CD4-positive, alpha-beta T cell treated with Interferon gamma for 1 hour (primary cell): ENCODE data around the gene CHFR.
"Not testable (repeated sequence)": the region's sequence is repeated elsewhere in the genome, so short reads cannot be mapped to it uniquely, and the experiment has no call there.

Experiments used
- DNase-seq: peaks from one replicate; pipeline ENCODE4 v3.0.0-alpha.2; 2020

Gene CHFR

GRCh38 chr12:132838410-132839080 lies 48.9 kb downstream of the CHFR start:
- no peak for DNase-seq

DNA sequence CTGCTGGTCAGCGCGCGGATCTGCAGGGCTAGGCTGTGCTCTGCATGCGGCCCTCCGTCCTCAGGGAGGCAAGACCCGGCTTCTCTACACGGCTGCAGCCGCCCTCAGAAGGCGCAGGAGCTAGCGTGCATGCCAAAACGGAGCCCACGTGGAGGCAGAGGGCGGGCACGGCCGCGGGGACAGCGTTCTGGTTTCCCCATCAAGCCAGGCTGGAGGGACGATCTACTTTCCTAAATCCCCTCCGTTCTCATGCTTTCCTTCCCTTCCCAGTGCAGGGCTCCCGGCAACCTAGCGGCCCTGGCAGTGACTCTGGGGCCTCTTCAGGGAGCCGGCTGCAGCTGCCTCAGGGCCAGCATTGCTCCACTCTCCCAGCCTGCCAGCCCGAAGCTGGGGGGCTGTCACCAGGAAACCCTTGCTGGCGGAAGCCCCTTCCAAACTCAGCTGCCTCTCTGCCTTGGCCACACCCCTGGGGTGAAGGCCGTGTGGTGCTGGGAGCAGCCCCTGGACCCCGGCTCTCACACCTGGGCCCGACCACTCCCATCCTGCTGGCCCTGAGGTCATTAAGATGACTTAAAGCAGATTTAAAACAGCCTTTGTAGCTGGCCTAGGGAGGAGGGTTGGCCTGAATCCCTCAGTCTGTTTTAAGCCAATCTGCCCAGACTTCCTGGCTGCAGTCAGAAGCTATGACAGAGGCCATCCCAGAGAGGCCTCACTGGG lies 49.6 kb downstream of the CHFR start:
- DNase-seq, result no peak

DNA sequence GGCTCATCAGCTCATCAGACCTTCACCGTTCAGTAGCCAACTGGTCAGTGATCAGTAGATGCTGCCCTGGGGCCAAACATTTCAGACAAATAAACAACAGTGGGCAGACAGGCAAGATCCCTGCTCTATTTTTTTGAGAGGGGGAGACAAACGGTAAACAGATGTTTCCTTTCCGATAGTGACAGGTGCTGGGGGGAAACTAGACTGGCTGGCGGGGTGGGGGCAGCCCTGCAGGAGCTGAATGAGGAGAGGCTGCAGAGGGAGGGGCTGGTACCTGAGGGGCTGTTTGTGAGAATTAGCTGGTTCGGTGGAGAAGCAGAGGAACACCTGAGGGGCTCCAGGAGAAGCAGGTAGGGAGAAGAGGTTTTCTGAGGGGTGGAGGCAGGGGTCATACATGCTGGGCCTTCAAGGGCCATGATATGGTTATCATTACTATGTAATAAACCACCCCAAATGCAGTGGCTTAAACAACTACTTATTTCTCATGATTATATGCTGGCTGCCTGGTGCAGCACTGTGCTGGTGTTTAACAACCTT lies 50.5 kb downstream of the CHFR start:
- DNase-seq, result no peak

DNA sequence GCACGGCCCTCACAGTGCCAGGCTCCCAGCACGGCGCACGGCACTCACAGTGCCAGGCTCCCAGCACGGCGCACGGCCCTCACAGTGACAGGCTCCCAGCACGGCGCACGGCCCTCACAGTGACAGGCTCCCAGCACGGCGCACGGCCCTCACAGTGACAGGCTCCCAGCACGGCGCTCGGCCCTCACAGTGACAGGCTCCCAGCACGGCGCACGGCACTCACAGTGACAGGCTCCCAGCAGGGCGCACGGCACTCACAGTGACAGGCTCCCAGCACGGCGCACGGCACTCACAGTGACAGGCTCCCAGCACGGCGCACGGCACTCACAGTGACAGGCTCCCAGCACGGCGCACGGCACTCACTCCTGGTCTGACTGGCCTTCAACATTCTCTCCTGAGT lies 51.2 kb downstream of the CHFR start:
- not testable (repeated sequence) for DNase-seq

DNA sequence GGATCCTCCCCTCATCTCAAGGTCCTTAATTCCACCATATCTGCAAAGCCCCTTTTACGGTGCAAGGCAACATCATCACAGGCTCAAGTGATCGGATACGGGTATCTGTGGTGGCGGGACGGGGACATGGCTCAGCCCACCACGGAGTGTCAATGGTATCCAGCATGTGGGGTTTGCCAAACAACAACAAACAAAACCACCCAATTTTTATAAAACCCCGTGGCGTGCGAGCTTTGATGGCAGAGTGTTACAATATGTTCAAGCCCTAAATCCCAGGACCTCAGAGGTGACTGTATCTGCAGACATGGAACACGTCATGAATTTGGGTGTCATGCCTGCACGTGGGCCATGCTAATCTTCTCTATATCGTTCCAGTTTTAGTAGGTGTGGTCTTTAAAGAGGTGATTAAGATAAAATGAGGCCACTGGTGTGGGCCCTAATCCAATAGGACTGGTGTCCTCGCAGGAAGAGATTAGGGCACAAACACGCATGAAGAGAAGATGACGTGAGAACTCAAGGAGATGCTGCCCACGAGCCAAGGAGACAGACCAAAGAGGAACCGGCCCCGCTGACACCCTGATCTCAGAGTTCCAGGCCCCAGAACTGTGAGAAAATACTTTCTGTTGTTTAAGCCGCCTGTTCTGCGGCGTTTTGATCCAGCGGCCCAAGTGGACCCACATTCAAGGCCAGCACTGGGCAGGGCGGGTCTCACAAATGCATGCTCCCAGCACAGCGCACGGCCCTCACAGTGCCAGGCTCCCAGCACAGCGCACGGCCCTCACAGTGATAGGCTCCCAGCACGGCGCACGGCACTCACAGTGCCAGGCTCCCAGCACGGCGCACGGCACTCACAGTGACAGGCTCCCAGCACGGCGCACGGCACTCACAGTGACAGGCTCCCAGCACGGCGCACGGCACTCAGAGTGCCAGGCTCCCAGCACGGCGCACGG lies 52.1 kb downstream of the CHFR start:
- no peak for DNase-seq

DNA sequence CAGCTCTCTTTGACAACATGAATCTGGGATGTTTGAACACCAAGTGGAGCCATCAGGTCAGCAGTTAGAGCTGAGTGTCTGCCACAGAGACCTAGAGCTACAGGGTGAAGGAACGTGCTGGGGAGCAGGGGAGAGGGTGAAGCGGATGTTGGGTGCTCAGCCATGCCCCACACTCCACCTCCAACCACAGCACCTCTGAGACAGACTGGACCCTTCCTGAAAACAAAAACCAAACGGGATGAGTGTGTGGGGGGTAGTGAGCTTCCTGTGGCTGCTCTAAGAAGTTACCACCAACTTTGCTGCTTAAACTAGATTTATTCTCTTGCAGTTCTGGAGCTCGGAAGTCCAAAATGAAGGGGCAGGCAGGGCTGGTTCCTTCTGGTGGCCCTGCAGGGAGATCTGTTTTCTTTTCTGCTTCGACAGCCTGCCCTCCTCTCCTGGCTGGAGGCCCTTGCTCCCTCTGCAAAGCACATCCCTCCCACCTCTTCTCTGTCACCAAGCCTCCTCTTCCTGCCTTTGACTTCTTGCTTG lies 53.2 kb downstream of the CHFR start:
- no peak for DNase-seq

DNA sequence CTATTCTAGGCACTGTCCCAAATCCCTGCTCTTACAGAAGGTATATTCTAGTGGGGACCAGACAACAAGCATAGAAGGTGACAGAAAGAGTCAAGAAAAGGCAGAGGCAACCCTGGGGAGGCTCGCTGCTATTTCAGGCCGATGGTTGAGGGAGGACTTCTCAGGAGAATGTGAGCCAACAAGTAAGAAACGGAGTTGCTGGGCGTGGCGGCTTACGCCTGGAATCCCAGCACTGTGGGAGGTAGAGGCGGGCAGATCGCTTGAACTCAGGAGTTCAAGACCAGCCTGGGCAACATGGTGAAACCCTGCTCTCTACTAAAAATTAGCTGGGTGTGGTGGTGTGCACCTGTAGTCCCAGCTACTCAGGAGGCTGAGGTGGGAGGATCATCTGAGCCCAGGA lies 54.1 kb downstream of the CHFR start:
- DNase-seq, result no peak

DNA sequence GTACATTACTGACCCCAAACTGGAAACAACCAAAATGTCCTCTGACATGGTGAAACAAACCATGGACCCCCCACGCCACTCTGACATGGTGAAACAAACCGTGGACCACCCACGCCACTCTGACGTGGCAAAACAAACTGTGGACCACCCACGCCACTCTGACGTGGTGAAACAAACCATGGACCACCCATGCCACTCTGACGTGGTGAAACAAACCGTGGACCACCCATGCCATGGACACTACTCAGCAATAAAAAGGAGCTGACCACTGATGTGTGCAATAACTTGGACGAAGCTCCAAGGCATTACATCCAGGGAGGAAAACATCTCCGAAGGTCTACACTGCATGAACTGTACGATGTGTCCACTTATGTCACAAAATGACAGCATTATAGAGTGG lies 55.6 kb downstream of the CHFR start:
- DNase-seq, result no peak

DNA sequence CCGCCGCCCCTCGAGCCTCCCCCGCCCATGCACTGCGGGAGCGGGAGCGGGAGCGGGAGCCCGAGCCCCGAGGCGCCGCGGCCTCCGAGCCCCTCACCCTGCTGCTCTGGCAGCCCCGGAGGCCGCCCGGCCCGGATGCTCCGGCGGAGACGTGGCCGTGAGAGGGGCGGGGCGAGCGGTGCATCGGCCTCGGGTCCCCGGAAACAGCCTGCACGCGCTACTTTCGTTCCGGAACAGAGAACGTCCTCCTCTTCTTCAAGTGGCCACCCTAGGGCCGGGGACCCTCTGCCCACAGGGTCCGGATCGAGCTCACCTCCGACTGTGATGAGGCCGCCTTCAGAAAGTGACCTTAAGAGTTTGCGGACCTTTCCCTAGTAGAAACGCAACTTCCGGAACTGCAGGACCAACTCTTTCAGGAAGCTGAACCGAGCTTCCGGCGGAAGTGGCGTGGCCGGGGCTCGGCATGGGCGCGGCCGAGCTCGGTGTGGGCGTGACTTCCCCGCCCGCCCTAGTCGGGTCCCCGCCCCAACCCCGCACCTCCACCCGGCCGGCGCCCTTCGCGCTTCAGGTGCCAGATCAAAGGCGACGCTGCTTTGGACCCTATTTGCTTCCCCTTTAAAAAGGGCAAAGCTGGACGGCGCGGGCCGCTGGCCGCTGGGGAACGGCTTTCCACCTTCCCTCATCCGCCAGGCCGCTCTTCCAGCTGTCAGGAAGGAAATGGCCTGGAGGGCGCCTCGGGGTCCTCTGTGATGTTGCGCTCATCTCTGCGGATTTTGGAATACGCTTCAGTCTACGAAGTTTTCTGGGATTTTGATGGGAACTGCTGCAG lies 58.5 kb downstream of the CHFR start, which contains the start of gene GOLGA3:
TSS of gene GOLGA3 (minus strand) at position 164 of the 829 bp plus-strand sequence. CDS start 6,741 bp downstream, outside the sequence.
- DNase-seq, result peak; percentile 93

GRCh38 chr12:132827763-132828703 lies 59.4 kb downstream of the CHFR start:
- no peak for DNase-seq

GRCh38 chr12:132825861-132826260 lies 61.5 kb downstream of the CHFR start:
- no peak for DNase-seq

DNA sequence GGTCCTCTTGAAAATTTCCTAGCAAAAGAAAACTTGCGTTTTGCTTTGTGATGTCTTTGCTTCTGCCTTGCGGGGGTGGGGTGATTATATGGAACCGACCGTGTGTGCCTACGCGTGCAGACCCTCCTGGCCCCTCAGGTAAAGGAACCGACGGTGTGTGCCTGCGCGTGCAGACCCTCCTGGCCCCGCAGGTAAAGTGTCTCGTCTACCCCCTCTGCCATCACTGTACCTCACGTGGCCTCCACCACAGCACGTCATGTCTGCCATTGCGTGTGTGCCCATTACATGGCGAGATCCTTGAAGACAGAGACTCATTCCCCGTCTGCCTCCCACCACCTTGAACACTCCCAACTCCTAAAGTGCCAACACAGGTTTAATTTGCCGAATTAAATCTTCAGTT lies 62.3 kb downstream of the CHFR start:
- DNase-seq, result no peak

DNA sequence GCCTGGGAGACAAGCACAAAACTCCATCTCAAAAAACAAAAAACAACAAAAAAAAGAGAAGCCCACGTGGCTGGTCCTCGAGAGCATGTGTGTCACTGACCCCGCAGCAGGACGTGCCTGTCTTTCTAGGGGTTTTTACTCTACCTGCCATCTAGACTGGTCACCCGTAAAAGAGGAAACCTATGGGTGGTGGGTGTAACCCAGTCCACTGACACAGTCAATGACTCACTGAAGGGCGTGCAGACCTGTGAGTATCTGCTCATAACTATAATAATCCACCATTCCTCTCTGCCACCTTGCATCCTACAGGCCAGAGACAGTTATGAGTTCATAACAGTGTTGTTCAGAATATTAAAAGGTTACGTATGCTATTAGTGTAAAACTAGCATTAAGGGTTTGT lies 63.4 kb downstream of the CHFR start:
- DNase-seq, result no peak

- DNase-seq, result no peak
Measured at GRCh38 chr12:132818562-132818961, 68.8 kb downstream of the CHFR start.

- DNase-seq, result no peak
Measured at GRCh38 chr12:132814232-132814631, 73.2 kb downstream of the CHFR start.

GRCh38 chr12:132813443-132813842 lies 74.0 kb downstream of the CHFR start:
- DNase-seq, result no peak

- no peak for DNase-seq
Measured at GRCh38 chr12:132812631-132813305, 74.6 kb downstream of the CHFR start.

DNA sequence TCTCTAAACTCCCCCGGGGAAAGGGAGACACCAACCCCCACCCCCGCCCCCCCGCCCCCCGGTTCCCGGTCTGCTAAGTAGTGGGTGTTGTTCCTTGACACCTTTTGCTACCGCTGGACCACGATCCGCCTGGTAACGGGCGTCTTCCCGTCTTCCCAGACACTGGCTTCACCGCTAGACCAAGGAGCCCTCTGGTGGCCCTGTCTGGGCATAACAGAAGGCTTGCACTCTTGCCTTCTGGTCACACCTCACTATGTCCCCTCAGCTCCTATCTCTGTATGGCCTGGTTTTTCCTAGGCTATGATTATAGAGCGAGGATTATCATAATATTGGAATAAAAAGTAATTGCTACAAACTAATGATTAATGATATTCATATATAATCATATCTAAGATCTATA lies 78.0 kb downstream of the CHFR start:
- DNase-seq, result peak; percentile 25

- DNase-seq, result no peak
Measured at GRCh38 chr12:132807295-132808092, 79.9 kb downstream of the CHFR start.
